H1 (cell line): ENCODE data around the gene IDI1.

Experiments
- EZH2 ChIP-seq: fragments of 200-600 bp; sonication (generic); IDR thresholded peaks from 2 replicates; pipeline ENCODE4 v1.7.1; 2012; ENCODE audit warnings: low read depth, mild to moderate bottlenecking, moderate library complexity, low read length, inconsistent platforms; ENCODE audit not compliant: severe bottlenecking
- JUN ChIP-seq: IDR thresholded peaks from 2 replicates; pipeline ENCODE4 v1.6.1; 2011; ENCODE audit warnings: low read depth, mild to moderate bottlenecking, improper control_type of control experiment, low read length
- POLR2AphosphoS5 ChIP-seq: IDR thresholded peaks from 2 replicates; pipeline ENCODE4 v1.6.1; 2011; ENCODE audit warnings: low read depth, low read length
- SIN3A ChIP-seq, 2 experiments: IDR thresholded peaks in 1 of 2; conservative IDR thresholded peaks in 1 of 2; 2 replicates each; pipeline ENCODE4 v1.6.1; 2011 to 2012; ENCODE audit warnings: low read length in 2 of 2, improper control_type of control experiment in 1 of 2, low read depth in 1 of 2, mild to moderate bottlenecking in 1 of 2
- SP1 ChIP-seq: IDR thresholded peaks from 2 replicates; pipeline ENCODE4 v1.6.1; 2011; ENCODE audit warnings: low read depth, low read length
- TF ChIP-seq, protein P1 (sequence below), 3 experiments: IDR thresholded peaks; 1 replicate in 2 of 3; 2 replicates in 1 of 3; pipeline versions ENCODE4 v1.5.1 to v1.6.1; 2011; ENCODE audit warnings: low read length in 3 of 3, mild to moderate bottlenecking in 3 of 3, inconsistent platforms in 2 of 3, low read depth in 1 of 3, moderate library complexity in 1 of 3; ENCODE audit not compliant: insufficient read depth in 1 of 3; ENCODE audit errors: control extremely low read depth in 1 of 3
- TF ChIP-seq, protein P2 (sequence below): IDR thresholded peaks from 2 replicates; pipeline ENCODE4 v1.6.1; 2012; ENCODE audit warnings: inconsistent platforms

DNA sequence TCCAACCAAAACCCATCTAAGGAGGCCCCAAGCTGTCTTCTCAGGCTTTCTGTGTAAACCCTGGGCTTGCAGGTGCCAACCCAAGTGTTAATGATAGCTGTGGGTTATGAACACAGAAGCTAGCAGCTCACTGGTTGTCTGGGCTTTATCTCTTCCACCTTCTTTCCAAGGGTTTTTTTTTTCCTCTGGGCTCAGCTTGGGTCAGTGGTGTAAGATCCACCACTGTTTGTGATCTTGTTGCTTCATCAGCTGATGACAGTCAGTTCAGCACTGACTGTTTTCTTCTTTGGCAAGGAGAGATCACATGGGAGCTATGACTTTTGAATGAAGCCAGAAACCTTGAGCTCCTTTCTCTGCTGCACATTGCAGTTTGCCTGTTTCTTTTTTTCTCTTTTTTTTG lies 56.0 kb downstream of the IDI1 start:
- TF ChIP-seq JUN, result no peak
- TF ChIP-seq, protein P1, sequence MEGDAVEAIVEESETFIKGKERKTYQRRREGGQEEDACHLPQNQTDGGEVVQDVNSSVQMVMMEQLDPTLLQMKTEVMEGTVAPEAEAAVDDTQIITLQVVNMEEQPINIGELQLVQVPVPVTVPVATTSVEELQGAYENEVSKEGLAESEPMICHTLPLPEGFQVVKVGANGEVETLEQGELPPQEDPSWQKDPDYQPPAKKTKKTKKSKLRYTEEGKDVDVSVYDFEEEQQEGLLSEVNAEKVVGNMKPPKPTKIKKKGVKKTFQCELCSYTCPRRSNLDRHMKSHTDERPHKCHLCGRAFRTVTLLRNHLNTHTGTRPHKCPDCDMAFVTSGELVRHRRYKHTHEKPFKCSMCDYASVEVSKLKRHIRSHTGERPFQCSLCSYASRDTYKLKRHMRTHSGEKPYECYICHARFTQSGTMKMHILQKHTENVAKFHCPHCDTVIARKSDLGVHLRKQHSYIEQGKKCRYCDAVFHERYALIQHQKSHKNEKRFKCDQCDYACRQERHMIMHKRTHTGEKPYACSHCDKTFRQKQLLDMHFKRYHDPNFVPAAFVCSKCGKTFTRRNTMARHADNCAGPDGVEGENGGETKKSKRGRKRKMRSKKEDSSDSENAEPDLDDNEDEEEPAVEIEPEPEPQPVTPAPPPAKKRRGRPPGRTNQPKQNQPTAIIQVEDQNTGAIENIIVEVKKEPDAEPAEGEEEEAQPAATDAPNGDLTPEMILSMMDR (IDR thresholded peaks at IDR 0.05; ENCODE audit: control extremely low read depth in 1 of 3, insufficient read depth in 1 of 3, low read depth in 1 of 3, low read length in 3 of 3), result no peak
- no peak for TF ChIP-seq SIN3A (conservative IDR thresholded peaks at IDR 0.05 in 1 of 2, IDR thresholded peaks at IDR 0.05 in 1 of 2; ENCODE audit: low read depth in 1 of 2, low read length in 2 of 2)
- no peak for TF ChIP-seq POLR2AphosphoS5
- TF ChIP-seq, protein P2, sequence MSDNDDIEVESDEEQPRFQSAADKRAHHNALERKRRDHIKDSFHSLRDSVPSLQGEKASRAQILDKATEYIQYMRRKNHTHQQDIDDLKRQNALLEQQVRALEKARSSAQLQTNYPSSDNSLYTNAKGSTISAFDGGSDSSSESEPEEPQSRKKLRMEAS, result no peak
- TF ChIP-seq EZH2, result no peak
- no peak for TF ChIP-seq SP1
